NCI-H2107 (cell line): Measurements from ENCODE around the gene ELAPOR1.

ENCODE experiments used
- DNase-seq: peaks from one replicate; lab custom pipeline; 2025; lab: John Stamatoyannopoulos, UW

ELAPOR1 gene, protein sequence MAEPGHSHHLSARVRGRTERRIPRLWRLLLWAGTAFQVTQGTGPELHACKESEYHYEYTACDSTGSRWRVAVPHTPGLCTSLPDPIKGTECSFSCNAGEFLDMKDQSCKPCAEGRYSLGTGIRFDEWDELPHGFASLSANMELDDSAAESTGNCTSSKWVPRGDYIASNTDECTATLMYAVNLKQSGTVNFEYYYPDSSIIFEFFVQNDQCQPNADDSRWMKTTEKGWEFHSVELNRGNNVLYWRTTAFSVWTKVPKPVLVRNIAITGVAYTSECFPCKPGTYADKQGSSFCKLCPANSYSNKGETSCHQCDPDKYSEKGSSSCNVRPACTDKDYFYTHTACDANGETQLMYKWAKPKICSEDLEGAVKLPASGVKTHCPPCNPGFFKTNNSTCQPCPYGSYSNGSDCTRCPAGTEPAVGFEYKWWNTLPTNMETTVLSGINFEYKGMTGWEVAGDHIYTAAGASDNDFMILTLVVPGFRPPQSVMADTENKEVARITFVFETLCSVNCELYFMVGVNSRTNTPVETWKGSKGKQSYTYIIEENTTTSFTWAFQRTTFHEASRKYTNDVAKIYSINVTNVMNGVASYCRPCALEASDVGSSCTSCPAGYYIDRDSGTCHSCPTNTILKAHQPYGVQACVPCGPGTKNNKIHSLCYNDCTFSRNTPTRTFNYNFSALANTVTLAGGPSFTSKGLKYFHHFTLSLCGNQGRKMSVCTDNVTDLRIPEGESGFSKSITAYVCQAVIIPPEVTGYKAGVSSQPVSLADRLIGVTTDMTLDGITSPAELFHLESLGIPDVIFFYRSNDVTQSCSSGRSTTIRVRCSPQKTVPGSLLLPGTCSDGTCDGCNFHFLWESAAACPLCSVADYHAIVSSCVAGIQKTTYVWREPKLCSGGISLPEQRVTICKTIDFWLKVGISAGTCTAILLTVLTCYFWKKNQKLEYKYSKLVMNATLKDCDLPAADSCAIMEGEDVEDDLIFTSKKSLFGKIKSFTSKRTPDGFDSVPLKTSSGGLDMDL

DNA sequence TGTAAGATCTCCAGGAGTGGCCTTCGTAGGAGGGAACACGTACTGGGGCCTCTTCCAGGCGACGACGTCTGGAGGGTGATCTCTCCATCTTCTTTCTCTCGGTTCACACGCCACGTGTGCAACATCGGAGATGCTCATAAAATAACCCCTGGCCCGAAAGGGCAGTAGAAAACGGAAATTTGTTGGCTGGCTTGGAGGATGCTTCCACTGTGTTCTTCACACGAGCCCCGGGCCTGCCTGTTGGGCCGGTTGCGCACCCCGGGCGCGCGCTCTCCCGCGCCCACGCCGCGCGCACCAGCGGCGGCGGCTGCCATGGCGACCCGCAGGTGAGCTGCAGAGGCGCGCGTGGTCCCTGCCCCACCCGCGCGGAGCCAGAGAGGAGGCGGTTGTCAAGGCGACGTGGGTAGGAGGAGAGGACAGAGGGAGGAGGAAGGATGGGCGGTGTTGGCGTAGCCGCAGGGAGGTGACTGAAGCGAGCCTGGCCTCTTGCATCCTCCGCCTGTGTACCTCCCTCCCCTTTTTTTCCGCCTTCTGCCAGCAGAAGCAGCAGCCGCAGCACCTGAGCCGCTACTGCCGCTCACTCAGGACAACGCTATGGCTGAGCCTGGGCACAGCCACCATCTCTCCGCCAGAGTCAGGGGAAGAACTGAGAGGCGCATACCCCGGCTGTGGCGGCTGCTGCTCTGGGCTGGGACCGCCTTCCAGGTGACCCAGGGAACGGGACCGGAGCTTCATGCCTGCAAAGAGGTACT, at the start of gene ELAPOR1:
ELAPOR1 (plus strand) TSS at position 526 of the 752 bp plus-strand sequence; CDS start at position 595, 69 bp downstream.
- peak; percentile 50 for DNase-seq

DNA sequence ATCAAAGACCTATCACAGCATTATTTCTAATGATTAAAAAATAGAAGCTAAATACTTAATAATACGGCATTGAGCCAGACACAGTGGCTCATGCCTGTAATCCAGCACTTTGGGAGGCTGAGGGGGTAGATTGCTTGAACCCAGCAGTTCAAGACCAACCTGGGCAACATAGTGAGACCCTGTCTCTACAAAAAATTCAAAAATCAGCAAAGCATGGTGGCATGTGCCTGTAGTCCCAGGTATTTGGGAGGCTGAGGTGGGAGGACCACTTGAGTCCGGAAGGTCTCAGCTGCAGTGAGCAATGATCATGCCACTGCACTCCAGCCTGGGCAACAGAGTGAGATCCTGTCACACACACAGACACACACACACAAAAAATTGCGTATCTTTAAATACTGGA, 48.8 kb upstream of the ELAPOR1 start:
- DNase-seq, result no peak

DNA sequence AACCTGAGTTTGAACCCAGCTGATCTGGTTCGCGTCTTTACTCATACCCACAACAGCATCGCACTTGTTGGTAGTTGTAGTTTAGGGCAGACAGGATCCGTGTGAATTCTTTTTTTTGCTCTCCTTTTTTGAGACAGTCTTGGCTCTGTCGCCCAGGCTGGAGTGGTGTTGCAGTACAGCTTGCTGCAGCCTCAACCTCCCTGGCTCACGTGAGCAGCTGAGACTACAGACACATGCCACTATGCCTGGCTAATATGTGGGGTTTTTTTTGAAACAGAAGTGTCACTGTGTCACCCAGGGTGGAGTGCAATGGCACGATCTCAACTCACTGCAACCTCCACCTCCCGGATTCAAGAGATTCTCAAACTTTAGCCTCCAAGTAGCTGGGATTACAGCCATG, 46.0 kb upstream of the ELAPOR1 start:
- DNase-seq, result no peak

DNA sequence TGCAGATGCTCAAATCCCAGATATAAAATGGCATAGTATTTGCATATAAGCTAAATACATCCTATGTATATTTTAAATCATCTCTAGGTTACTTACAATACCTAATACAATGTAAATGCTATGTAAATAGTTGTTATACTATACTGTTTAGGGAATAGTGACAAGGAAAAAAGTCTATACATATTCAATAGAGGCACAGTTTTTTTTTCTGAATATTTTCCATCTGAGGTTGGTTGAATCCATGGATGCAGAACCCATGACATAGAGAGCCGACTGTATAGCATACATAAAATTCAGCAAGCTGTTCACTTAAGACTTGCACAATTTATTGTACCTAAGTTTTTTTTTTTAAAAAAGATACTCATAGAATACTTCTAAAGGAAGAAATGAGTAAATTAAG, 44.6 kb upstream of the ELAPOR1 start:
- no peak for DNase-seq

DNA sequence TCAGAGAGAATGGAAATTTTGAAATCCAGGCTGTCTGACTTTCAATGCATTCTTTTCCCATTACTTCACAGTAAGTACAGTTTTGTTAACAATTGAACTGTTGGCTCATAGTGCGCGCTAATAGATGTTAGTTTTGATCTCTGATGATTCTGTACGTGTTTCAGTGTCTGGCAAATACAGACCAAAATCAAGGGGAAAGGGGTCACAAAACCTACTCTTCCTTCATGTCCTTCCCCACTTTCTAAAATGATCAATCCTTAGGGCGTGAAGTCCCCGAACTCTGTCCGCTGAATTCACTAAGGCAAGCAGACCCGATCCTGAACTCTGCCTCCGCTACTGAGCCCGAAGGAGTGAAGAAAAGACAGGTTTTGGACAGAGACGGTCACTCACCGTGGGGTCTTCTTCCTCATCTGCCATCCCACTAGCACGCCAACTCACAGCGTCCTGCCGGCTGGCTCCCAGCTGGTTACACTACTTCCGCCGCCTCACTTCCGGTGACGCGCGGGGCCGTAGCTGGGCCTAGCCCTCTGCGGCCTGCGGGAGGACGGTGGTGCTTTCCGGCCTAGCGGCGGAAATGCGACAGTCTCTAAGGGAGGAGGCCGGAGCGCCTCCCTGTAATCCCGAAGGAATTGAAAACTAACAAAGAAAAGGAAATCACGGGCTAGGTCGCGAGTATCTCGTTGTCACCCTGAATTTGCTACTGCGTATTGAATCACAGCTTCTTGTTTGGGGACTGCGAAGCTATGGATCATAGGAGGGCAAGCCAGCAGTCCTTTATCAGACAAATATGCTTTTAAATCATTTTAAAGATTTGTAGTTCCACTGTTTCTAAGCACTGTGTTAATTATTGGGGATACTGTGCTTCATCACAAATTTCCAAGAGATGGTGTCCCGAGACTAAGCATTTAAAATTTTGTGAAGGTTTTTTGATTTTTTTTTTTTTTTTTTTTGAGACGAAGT, 38.1 kb upstream of the ELAPOR1 start, which contains the start of gene TAF13:
TAF13 (minus strand) TSS at position 473 of the 960 bp plus-strand sequence; CDS start at position 417, 56 bp downstream.
- DNase-seq, result peak; percentile 90

DNA sequence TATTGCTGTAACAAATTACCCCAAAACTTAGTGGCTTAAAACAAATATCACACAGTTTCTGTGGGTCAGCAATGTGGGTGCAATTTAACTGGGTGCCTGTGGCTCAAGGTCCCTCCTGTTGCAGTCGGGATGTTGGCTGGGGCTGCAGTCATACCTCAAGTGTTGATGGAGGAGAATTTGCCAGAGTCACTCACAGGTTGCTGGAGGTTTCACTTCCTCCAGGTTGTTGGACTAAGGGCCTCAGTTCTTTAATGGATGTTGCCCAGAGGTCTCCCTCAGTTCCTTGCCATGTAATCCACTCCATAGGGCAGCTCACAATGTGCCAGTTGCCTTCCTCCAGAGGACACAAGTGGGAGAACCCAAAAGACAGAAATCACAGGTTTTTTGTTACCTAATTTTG, 35.6 kb upstream of the ELAPOR1 start:
- no peak for DNase-seq

DNA sequence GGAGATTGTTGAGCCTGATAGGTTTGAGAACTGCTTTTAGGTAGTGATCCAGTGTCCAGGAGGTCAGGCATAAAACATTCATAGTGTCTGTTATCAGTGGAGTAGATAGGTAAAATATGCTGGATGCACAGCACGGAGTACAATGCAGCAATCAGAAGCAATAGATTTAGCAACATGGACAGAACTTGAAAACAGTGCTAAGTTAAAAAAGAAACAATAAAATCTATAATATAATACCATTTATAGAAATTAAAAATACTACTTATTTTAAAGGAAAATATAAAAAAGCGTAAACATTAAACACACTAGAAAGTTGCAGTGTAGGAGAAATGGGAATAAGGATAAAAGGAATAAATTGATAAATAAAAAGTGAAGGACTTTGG, 34.7 kb upstream of the ELAPOR1 start:
- DNase-seq, result no peak

DNA sequence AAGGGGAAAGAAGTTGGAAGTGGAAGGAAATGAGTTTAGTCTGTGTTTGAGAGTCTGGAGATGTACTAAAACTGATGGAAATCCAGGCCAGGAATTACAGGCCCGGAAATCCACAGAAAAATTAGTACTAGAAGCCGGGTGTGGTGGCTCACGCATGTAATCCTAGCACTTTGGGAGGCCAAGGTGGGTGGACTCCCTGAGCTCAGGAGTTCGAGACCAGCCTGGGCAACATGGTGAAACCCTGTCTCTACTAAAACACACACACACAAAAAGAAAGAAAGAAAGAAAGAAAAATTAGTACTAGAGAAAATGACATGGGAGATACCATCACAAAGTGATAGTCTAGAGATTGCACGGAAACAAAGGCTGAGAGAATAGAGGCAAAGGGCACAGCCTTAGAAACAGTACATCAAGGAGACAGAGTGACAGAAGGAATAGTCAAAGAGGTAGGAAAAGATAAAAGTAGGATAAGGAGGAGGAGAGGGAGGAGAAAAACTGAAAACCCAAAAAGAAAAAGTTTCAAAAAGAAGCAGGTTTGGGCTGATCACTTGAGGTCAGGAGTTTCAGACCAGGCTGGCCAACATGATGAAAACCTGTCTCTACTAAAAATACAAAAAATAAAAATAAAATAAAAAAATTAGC, 33.4 kb upstream of the ELAPOR1 start:
- no peak for DNase-seq

DNA sequence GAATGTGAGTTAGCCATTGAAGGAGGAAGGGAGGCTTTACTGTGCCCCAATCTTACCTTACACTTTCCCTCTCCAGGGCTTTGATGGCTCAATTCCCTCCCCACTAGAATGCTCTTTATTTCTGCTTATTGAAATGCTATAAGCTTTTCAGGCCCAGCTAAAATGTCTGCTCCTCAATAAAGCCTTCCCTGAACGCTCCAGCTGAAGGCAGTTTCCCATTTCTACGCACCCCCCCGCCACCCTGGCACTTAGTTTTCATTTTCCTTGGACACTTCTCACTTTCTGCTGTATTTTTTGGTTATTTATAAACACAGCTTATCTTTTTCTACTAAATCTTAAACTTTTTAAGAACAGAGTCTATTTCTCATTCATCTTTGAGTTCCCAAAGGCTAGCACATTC, 30.4 kb upstream of the ELAPOR1 start:
- no peak for DNase-seq

DNA sequence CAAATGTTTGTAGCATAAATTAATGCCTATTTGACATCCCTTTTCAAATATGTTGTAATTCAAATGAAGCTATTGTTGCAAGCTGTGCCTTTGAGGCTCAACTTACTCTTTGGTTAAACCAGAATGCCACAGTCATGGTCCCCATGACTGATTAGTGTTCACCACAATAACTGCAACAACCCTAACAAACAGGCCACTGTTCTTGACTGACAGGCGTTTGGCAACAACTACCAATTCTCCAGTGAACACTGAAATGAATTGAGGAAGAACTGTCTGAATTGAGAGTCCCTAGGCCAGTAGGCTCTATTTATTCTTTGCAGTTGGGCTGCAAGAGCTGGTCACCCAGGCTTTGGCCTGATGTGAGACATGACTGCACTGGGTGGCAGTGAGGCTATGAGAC, 30.0 kb upstream of the ELAPOR1 start:
- DNase-seq, result no peak

DNA sequence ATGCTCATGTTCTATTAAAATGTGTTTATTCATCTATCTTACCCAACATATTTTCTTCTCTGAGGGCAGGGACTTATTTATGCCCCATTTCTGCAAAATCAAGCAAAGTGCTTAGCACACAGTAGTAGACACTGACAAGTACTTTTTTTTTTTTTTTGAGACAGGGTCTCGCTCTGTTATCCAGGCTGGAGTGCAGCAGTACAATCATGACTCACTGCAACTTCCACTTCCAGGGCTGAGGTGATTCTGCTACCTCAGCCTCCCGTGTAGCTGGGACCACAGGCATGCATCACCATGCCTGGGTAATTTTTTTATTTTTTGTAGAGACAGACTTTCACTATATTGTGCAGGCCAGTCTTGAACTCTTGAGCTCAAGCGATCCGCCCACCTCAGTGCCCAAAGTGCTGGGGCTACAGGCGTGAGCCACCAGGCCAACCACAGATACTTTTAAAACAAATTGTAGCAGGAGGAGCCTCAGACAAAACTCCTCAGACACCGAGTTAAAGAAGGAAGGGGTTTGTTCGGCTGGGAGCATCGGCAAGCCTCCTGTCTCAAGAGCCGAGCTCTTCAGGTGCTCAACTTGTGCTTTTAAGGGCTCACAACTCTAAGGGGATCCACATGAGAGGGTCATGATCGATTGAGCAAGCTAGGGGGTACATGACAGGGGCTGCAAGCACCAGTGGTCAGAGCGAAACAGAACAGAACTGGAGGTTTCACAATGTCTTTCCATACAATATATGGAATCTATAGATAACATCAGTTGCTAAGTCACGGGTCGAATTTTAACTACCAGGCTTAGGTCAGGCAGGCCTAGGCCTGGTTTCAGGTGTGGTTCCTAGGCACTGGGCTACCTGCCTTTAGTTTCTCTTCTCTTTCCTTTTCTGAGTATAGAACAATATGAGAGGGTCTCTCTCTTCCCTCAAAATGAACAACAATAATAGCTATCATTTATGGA, 29.1 kb upstream of the ELAPOR1 start:
- DNase-seq, result no peak

DNA sequence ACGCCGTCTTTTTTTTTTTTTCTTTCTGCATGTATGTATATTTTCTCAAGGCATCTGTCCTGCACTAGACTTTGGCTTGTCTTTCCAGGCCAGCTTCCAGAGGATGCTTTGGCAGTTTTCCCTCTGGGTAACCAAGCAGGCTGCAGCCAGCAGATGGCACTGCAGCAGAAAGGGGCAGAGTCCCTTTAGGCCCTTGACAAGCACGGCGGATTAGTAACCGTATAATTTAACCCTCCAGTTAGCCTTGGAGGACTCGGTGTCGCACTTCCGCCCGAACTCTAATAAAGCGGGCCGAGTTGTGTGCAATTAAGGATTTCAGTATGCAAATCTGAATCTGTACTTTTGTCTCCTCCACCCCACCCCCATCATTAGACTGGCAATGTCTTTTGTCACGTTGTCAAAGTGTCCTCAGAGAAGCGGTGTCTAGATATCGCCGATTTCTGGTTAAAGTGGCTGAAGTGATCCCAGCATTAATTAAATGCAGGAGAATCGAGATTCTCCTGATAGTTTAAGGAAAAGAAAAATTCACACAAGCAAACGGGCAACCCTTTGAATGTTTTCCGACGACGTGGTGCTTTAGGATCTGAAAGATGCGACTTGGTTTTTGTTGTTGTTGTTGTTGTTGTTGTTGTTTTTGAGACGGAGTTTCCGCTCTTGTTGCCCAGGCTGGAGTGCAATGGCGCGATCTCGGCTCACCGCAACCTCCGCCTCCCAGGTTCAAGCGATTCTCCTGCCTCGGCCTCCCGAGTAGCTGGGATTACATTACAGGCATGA, 24.5 kb upstream of the ELAPOR1 start:
- DNase-seq, result peak; percentile 80

DNA sequence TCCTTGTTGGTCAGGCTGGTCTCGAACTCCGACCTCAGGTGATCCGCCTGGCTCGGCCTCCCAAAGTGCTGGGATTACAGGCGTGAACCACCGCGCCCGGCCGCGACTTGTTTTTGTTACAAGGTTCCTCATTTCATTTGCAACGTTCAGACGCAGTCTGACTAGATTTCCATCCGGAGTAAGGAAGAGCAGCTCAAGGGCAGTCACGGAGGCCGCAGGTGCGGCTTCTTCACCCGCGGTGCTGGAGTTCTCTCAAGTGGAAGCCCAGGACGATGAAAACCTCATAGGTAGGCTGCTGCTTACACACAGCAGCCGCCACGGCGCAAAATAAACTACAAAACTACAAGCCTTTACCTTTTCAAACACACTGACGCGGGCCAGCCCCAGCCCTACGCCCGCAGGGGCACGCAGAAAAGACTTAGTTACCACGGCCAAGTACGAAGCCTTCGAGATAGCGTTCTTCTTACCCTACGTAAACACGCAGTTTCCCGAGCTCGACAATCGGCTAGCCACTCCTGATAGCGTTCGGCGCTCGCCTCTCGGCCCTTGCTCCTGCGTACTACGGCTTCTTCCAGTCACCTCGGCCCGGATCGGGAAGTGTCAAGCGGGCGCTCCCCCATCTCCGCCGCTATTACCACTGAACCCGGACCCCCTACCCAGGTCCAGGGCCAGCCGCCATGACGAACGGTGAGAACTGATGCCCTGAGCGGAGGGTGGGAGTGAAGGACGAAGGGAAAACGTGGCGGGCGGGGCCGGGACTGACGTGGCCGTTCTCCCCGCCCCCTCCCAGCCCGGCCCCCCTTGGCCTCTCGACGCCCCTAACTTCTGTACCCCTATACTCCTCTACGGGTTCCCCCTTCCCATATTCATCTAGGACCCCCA, 23.5 kb upstream of the ELAPOR1 start, which contains the start of gene TMEM167B:
TMEM167B (plus strand) TSS at position 569 of the 882 bp plus-strand sequence; CDS start at position 678, 109 bp downstream.
- peak; percentile 97 for DNase-seq

DNA sequence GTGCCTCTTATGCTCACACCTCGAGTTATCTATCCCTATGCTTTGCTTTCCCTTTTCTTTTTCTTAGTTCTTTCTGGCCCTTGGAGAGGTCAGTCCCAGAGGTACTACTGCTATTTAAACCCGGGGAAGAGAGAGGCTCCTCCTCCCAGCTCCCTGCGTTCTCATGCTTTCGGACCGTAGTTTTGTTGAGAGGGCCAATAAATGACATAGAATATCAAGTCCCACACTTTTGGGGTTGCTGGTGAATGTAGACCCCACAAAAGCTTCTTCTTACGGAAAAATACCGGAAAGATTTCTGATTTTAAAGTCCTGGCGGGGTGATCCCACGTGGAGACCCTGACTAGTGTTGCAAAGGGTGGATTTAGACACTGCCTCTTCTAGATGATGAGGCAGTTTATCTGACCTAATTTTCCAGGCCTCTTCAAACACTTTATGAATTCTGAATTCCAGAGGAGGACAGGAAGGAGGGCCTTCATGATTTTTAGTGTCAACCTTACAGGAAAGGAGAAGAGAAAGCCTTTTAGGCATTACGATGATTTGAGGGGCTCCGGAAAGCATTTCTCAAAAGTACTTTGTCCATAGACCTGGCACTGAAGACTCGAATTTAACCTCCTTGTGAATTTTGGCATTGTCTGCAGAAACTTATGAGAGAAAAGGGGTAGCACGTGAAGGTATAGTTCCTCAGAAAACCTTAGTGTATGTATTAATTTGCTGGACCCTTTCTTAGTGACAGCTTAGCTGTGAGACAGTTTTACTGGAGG, 22.7 kb upstream of the ELAPOR1 start:
- peak; percentile 5 for DNase-seq

DNA sequence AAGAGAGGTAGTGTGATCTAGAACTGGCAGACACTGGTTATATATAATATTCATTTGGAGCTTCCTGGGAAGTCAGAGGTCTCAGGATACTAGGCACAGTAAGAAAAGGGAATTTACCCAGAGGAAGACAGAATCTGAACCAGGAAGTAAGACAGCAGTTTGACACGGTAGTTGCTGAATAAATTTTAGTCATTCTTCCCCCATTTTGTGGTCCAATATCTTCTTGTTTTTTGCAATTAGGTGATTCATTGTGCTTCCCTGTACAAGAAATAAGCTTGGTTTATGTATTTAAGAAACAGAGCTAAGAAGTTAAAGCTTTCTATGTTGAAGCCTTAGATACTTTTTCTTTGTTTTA, 22.1 kb upstream of the ELAPOR1 start:
- DNase-seq, result no peak

DNA sequence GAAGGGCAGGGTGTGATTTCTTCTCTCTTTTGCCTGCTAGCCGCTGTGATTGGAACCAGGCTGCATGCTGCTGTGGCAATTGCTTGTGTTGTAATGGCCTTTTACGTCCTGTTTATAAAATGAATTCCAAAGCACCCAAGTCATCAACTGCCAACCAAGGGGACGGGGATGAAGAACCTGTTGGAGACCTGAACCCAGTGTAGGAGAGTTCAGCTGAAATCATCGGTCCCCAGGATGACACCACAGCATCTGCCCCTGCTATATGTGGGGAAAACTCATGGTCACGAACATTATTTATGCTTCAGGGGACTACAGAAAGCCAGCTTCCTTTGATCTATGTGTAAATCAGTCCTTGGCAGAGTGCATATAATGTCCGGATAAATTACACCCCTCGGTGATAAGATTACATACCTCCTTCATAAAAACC, 19.5 kb upstream of the ELAPOR1 start:
- DNase-seq, result no peak
